GM18519 (cell line): ENCODE results near the gene NMBR.
"Not testable (repeated sequence)": the region's sequence is repeated elsewhere in the genome, so short reads cannot be mapped to it uniquely, and the experiment has no call there.

ENCODE experiments used
- ATAC-seq: cut with Tn5 transposase; IDR thresholded peaks from one replicate; pipeline ENCODE4 v1.9.1; 2021; ENCODE audit warnings: mild to moderate bottlenecking, moderate library complexity; ENCODE audit not compliant: unreplicated experiment, low FRiP score

The NMBR gene

GRCh38 chr6:142071981-142072380, 74.9 kb downstream of the NMBR start:
- no peak for ATAC-seq

- ATAC-seq: no peak
These were observed 78.5 kb downstream of the NMBR start for GRCh38 chr6:142068416-142068815.

- not testable (repeated sequence) for ATAC-seq
These were observed 84.1 kb downstream of the NMBR start for GRCh38 chr6:142062861-142063260.

GRCh38 chr6:142058551-142059290, 88.2 kb downstream of the NMBR start:
- ATAC-seq: no peak

DNA sequence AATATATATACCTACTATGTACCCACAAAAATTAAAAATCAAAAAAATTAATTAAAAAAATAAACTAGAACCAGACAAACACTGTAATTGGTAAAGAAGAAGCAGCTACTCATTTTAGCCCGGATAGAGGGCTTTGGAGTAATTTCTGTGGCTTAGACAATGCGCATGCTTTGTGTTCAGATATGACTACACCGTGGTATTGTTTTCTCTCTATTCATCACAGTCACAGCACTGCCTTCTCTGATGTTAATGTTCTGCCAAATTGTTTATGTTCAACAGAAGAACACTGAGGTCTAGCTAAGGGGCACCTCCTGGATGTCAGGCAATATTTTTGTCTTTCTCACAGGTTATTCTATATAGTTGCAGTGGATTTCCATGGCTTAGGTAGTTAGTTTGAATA, 91.7 kb downstream of the NMBR start:
- ATAC-seq: no peak

GRCh38 chr6:142051404-142051803, 95.5 kb downstream of the NMBR start:
- ATAC-seq: no peak

DNA sequence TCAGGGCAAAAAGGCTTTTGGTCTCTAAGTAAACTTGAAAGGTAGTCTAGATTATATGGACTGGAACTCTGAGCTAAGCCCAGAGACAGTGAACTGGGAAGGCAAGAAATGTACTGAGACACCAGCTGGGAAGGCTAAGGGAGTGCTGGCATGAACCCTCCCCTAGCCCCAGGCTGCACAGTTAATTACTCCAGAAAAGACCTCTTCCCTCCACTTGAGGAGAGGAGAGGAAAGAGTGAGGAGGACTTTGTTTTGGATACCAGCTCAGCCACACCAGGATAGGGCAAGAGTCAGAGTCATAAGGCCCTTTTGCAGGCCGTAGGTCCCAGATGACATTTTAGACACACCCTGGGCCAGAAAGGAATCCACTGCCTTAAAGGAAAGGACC, 98.3 kb downstream of the NMBR start:
- no peak for ATAC-seq

GRCh38 chr6:142047934-142048592, 98.9 kb downstream of the NMBR start:
- ATAC-seq: no peak

GRCh38 chr6:142045380-142046278, 101.3 kb downstream of the NMBR start:
- no peak for ATAC-seq

DNA sequence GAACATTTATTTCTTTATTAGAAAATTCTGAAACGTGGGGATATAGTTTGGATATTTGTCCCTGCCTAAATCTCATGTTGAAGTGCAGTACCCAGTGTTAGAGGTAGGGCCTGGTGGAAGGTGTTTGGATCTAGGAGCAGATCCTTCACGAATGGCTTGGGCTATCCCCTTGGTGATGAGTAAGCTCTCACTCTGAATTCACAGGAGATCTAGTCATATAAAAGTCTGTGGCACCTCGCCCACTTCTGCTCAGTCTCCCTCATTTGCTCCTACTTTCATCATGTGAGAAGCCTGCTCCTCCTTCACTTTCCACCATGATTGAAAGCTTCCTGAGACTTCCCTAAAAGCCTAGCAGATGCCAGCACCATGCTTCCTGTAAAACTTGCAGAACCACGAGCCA, 111.0 kb downstream of the NMBR start:
- no peak for ATAC-seq

- ATAC-seq: no peak
These were observed 115.9 kb downstream of the NMBR start for GRCh38 chr6:142031035-142031434.

DNA sequence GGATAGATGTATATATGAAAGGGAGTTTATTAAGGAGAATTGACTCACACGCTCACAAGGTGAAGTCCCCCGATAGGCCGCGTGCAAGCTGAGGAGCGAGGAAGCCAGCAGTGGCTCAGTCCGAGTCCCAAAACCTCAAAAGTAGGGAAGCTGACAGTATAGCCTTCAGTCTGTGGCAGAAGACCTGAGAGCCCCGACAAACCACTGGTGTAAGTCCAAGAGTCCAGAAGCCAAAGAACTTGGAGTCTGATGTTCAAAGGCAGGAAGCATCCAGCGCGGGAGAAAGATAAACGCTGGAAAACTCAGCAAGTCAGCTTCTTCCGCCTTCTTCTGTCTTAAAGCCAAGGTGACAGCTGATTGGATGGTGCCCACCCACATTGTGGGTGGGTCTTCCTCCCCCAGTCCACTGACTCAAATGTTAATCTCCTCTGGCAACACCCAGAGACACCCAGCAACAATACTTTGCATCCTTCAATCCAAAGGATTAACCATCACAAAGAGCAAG, 116.8 kb downstream of the NMBR start:
- no peak for ATAC-seq

- ATAC-seq: no peak
These were observed 118.4 kb downstream of the NMBR start for GRCh38 chr6:142028527-142028926.

DNA sequence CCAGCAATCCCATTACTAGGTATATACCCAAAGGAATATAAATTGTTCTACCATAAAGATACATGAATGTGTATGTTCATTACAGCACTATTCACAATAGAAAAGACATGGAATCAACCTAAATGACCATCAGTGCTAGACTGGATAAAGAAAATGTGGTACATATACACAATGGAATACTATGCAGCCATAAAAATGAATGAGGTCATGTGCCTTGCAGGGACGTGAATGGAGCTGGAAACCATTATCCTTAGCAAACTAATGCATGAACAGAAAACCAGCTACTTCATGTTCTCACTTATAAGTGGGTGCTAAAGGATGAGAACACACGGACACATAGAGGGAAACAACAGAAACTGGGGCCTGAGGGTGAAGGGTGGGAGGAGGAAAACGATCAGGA, 119.1 kb downstream of the NMBR start:
- ATAC-seq: not testable (repeated sequence)

DNA sequence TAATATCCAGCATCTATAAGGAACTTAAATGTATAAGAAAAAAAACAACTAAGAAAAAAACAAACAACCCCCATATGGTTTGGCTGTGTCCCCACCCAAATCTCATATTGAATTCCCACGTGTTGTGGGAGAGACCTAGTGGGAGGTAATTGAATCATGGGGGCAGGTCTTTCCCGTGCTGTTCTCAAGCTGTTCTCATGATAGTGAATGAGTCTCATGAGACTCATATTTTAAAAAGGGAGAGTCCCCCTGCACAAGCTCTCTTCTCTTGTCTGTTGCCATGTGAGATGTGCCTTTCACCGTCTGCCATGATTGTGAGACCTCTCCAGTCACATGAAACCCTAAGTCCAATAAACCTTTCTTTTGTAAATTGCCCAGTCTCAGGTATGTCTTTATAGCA, 119.8 kb downstream of the NMBR start:
- no peak for ATAC-seq

DNA sequence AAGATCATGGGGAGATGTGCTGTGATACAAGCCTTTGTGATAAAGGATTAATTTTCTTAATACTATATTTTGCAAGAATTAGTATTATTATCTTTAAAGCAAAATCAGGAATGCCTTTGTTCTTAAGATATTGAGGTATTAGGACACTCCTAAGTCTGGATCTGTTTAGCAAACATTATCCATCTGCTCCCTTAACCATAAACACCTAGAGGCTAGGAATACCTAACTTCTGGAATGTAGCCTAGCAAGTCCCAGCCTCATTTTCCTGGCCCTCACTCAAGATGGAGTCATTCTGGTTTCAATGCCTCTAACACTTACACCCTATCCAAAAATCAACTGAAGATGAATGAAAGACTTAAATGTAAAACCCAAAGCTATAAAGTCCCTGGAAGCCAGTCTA, 120.5 kb downstream of the NMBR start:
- no peak for ATAC-seq
